GM19452 (cell line): ENCODE measurements around the gene ZKSCAN1.

Source experiments
- ATAC-seq: cut with Tn5 transposase; IDR thresholded peaks from one replicate; pipeline ENCODE4 v1.9.1; 2021; ENCODE audit not compliant: unreplicated experiment

The ZKSCAN1 gene

DNA sequence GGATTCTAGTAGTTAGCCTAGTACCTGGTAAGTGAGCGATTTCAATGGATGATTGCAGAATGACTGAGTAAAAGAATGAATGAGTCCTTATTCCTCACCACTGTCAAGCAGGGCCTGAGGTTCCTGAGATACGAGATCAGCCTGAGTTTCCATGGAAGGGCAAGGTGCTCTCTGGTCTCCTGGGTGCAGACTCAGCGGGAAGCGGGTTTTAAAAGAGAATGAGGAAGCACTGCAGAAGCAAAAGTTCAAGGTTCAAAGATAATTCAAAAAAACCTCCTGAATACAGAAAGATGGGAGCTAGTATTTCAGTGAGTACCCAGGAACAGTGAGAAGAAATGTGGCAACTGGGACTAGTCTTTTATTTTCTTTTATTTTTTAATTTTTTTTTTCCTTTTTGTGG lies 61.8 kb downstream of the ZKSCAN1 start:
- no peak for ATAC-seq

DNA sequence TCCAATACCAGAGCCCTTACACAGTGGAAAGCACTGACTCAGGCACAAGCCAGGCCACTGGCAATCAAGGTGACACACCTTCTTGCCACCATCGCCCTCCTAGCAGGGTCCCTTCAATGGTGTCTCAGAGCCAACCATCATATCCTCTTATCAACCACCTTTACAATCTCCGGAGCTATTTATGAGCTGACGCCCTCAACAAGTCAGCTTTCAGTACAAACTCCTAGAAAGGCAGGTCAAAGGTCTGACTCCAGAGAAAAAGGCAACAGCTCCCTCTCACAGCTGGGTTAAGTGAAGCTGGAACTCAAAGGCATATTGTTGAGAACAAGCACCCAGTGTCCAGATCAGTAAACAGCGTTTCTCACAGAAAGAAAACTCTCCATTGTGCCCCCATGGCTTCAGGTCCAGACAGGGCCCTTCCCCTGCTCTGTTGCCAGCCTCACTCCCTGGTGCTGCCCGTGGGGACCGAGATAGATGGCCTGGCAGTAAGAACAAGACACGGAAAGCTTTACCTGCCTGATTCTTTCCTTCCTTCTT lies 63.7 kb downstream of the ZKSCAN1 start:
- ATAC-seq, result no peak

DNA sequence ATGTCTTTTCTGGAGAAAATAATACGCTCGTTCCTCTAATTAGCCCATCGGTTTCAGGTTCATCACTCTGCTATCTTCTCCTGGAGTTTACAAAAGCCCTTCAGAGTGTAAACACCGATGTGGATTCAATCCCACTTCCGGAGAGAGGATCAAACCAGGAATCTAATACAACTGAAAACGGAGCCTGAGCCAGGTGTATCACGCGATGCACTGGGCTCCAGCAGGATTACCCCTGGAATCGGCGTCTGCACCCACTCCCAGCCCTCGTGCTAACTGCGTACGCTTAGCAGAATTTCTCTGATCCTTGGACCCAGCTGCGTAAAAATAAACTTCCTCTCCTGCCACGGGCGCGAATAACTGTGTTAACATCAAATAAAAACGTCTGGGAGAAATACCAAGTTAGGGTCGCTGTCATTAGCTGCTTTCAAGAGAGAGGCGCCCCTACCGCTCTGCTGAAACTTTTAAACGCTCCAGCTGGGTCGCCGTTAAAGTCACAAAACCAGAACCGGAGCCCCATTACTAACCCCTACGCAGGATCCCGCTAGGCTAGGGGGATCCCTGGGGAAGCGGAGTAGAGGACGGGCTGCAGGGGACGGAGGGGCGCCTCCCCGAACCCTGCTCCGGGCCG lies 65.6 kb downstream of the ZKSCAN1 start:
- no peak for ATAC-seq

DNA sequence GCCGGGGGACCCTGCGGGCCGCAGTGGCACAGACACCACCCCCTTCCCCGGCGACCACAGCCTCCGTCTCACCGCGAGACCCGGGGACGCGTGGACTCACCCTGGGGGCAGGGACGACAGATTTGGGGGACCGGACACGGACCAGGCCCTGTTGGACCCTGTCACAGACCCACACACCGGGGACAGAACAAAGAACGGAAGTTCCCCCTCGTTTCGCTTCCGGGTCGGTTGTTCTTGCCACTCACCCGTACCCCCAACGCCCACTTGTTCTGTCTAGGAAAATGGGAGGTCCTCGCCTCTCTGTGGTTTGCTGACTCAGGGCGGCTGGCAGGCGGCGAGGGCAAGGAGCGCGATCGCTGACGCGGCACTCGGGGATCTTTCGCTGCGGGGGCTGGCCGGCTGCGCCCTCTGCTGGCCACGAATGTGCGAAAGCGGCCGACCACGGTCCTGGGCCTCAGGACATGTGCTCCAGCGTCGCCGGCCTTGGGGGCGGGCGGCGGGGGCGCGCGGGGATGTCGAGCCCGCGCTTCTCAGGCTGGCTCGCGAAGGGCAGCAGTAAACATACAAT lies 66.2 kb downstream of the ZKSCAN1 start, which contains the start of gene ZNF3:
ZNF3 (minus strand) TSS at position 189 of the 568 bp plus-strand sequence. CDS start 4,366 bp downstream, outside the sequence.
- peak; percentile 85 for ATAC-seq

DNA sequence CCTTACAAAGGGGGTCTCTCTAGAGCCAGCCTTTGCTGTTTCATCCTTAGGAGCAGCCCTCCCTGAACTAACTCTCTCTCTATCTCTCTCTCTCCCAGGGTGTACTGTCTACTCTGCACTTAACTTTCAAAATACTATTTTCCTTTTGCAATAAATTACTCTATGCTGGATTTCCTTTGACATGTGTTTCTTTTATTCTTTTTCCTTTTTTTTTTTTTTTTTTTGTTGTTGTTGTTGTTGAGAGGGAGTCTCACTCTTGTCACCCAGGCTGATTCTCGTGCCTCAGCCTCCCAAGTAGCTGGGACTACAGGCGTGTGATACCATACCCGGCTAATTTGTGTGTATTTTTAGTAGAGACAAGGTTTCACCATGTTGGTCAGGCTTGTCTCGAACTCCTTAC lies 67.6 kb downstream of the ZKSCAN1 start:
- no peak for ATAC-seq

DNA sequence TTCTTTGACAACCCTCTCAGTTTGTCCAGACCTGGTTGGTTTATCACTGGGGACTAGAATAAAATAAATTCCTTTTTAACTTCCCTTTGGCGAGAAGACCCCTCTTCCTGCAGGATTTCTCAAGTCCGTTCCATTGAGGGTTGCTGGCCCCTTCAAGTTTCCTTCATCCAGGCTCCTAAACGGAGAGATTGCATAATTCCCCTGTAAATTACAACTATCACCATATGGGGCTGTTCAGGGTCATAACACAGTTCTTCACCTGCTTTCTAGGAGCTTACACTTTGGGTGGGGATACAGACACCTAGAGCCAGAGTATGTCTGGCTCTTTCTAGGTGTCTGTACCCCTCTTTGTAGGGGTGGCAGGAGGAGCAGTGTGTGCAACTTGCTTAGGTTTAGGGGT lies 70.1 kb downstream of the ZKSCAN1 start:
- no peak for ATAC-seq

DNA sequence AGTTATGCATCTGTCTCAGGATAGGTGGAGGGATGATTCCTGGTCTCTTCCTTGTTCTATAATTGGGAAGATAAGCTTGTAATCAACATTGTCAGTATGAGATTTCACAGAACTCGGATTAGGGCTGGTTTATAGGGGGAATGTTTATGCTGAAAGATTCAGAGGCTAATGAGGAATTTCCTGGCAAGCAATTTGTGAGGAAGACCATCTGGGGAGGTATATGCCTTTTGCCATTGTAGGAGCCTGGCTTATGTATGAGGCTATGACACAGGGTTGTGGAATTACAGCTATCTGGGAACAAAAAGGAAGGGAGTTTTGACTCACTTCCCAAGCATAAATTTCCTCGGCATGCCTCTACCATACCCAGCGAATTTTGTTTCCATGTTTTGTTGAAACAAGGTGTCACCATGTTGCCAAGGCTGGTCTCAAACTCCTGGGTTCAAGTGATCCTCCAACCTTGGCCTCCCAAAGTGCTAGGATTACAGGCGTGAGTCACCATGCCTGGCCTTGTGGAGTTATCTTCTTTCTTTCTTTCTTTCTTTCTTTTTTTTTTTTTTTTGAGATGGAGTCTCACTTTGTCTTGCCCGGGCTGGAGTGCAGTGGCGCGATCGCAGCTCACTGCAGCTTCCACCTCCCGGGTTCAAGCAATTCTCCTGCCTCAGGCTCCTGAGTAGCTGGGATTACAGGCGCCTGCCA lies 71.8 kb downstream of the ZKSCAN1 start:
- ATAC-seq, result no peak

DNA sequence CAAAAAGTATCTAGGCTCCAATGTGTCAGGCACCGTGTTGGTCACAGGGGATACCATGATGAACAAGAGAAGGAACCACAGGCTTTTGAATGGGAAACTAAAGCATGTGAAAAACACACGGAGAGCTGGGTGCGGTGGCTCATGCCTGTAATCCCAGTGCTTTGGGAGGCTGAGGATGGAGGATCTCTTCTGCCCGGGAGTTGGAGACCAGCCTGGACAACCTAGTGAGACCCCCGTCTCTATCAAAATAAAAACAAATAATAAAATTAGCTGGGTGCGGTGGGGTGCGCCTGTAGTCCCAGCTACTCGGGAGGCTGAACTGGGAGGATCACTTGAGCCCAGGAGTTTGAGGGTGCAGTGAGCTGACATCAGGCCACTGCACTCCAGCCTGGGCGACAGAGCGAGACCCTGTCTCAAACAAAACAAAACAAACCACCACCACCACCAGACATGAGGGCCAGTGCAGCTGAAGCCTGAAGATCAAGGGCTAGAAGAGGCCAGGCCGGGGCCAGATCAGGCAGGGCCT lies 72.8 kb downstream of the ZKSCAN1 start:
- ATAC-seq, result no peak

DNA sequence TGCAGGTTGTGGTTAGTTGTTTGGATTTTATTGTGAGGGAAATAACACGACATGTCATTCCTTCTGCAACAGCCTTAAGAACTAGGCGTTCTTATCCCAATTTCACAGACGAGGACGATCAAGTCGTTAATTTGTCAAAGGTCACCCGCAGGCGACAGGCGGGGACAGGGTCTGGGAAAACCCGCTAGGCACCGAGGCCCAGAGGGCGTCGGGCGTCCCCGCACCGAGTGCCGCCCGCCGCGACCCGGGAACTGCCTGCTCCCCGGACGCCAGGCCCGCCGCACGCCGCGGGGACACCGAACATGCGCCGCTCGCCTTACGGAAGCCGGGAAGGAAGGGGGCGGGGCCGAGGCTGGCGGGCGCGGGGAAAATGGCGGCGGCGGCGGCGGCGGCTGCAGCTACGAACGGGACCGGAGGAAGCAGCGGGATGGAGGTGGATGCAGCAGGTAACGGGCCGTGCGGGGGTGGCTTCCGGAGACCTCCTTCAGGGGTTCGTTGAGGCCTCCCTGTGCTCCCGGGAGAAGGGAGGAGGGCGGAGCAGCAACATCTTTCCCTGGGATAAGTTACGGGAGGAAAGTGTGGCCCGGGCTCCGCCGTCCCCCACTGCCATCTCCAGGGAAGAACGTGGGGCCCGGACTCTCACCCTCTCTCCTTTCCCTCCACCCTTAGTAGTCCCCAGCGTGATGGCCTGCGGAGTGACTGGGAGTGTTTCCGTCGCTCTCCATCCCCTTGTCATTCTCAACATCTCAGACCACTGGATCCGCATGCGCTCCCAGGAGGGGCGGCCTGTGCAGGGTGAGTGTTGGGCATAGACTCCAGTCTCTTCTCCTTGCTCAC lies 73.4 kb downstream of the ZKSCAN1 start, which contains the start of gene COPS6:
COPS6 (plus strand) TSS at position 349 of the 837 bp plus-strand sequence; CDS start at position 371, 22 bp downstream.
- ATAC-seq, result no peak

DNA sequence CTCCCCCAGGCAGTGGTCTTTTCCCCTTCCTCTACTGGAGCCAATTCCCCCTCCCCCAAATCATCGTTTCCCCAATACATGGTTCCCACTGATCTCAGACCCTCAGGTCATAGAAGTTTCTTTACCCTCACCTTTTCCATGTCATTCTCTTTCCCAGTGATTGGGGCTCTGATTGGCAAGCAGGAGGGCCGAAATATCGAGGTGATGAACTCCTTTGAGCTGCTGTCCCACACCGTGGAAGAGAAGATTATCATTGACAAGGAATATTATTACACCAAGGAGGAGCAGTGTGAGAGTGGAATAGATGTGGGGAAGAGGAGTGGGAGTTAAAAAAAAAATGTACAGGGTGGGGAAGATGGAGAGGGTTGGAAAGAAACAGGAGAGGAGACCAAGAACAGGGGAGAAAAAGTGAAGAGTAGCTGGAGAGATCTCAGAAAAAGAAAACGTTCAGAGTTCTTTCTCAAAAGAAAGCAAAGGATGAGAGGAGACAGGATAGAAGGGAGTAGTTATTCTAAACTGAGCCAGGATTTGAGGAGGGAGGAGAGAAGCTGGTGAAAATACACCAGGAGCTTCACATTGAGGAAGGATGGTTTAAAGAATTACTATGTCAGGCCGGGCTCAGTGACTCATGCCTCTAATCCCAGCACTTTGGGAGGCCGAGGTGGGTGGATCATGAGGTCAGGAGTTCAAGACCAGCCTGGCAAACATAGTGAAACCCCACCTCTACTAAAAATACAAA lies 74.2 kb downstream of the ZKSCAN1 start:
- no peak for ATAC-seq

DNA sequence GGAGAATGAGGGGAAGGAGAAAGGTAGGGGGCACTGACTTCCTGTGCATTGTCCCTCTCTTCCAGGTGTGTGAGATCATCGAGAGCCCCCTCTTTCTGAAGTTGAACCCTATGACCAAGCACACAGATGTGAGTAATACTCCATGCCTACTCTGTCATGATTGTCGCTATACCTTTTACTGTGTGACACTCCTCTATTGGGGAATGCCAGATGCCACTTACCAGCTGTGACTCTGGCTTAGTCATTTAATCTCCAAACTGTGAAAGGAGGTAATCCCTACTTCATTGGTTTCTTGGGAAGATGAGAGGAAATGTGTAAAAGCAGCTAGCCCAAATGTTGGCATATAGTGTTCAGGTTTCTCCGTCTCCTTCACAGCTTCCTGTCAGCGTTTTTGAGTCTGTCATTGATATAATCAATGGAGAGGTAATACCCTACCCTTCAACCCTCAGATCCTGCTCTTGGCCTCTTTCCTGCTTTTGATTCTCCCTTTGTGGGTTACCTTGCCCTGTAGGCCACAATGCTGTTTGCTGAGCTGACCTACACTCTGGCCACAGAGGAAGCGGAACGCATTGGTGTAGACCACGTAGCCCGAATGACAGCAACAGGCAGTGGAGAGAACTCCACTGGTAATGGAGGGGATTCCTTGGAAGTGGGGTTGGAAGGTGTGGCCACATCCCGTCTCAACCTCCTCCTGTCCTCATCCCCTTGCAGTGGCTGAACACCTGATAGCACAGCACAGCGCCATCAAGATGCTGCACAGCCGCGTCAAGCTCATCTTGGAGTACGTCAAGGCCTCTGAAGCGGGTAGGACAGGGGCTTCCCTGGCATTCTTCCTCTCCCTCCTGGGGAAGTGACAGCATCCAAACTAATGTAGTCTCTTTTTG lies 75.4 kb downstream of the ZKSCAN1 start:
- no peak for ATAC-seq
